HG03108 (cell line): ENCODE results near the gene INPP5A.

Experiments
- ATAC-seq: cut with Tn5 transposase; IDR thresholded peaks from one replicate; pipeline ENCODE4 v1.9.1; 2021; ENCODE audit warnings: moderate library complexity; ENCODE audit not compliant: unreplicated experiment

Gene INPP5A

GRCh38 chr10:132610071-132610701 is 72.6 kb downstream of the INPP5A start:
- no peak for ATAC-seq

- no peak for ATAC-seq
Observed at GRCh38 chr10:132611026-132611910, 73.7 kb downstream of the INPP5A start.

- no peak for ATAC-seq
Observed at GRCh38 chr10:132611986-132612385, 74.4 kb downstream of the INPP5A start.

- no peak for ATAC-seq
Observed at GRCh38 chr10:132612571-132613504, 75.3 kb downstream of the INPP5A start.

- no peak for ATAC-seq
Observed at GRCh38 chr10:132613566-132614348, 76.2 kb downstream of the INPP5A start.

- ATAC-seq, result no peak
Observed at GRCh38 chr10:132614431-132615340, 77.1 kb downstream of the INPP5A start.

- ATAC-seq, result no peak
Observed at GRCh38 chr10:132615341-132616169, 78.0 kb downstream of the INPP5A start.

GRCh38 chr10:132616170-132616995 is 78.8 kb downstream of the INPP5A start:
- ATAC-seq, result no peak

- no peak for ATAC-seq
Observed at GRCh38 chr10:132616996-132617736, 79.6 kb downstream of the INPP5A start.

- ATAC-seq, result no peak
Observed at GRCh38 chr10:132617737-132618052, 80.1 kb downstream of the INPP5A start.

GRCh38 chr10:132618158-132618919 is 80.8 kb downstream of the INPP5A start:
- no peak for ATAC-seq

GRCh38 chr10:132619927-132620326 is 82.3 kb downstream of the INPP5A start:
- no peak for ATAC-seq

GRCh38 chr10:132624061-132624846 is 86.7 kb downstream of the INPP5A start:
- no peak for ATAC-seq

- no peak for ATAC-seq
Observed at GRCh38 chr10:132624847-132625471, 87.4 kb downstream of the INPP5A start.
